Smooth muscle cell (in vitro differentiated cells): ENCODE results near the gene FARSB. TPM values are rescaled to one million over a fixed set of nuclear protein-coding genes. Genes with fewer than 3 reads are reported as not detected.

Experiments
- DNase-seq: peaks from one replicate; lab custom pipeline; 2025; ENCODE audit not compliant: unreplicated experiment; lab: John Stamatoyannopoulos, UW
- H2AFZ ChIP-seq: fragments of 200-600 bp; sonication (generic); 2 replicates; pipeline ENCODE4 v1.6.0; 2016; ENCODE audit warnings: antibody characterized with exemption, low read depth, mild to moderate bottlenecking
- H3F3A ChIP-seq: fragments of 200-600 bp; sonication (generic); 2 replicates; pipeline ENCODE4 v1.6.0; 2017; ENCODE audit warnings: antibody characterized with exemption, low read depth
- H3K27ac ChIP-seq: fragments of 200-600 bp; sonication (generic); 2 replicates; pipeline ENCODE4 v1.5.1; 2016; ENCODE audit warnings: low read depth, mild to moderate bottlenecking
- H3K27me3 ChIP-seq: fragments of 200-600 bp; sonication (generic); 2 replicates; pipeline ENCODE4 v1.6.1; 2016; ENCODE audit warnings: low read depth, mild to moderate bottlenecking
- H3K36me3 ChIP-seq: fragments of 200-600 bp; sonication (generic); 2 replicates; pipeline ENCODE4 v1.5.1; 2016; ENCODE audit warnings: low read depth
- H3K4me1 ChIP-seq: fragments of 200-600 bp; sonication (generic); 2 replicates; pipeline ENCODE4 v1.5.1; 2016; ENCODE audit warnings: low read depth
- H3K4me2 ChIP-seq: fragments of 200-600 bp; sonication (generic); 2 replicates; pipeline ENCODE4 v1.6.0; 2016; ENCODE audit warnings: mild to moderate bottlenecking
- H3K4me3 ChIP-seq: fragments of 200-600 bp; sonication (generic); 2 replicates; pipeline ENCODE4 v1.5.1; 2016; ENCODE audit warnings: mild to moderate bottlenecking
- H3K79me2 ChIP-seq: fragments of 200-600 bp; sonication (generic); 2 replicates; pipeline ENCODE4 v1.6.0; 2016; ENCODE audit warnings: low read depth, mild to moderate bottlenecking
- H3K9ac ChIP-seq: fragments of 200-600 bp; sonication (generic); 2 replicates; pipeline ENCODE4 v1.6.0; 2016; ENCODE audit warnings: low read depth
- H3K9me3 ChIP-seq: fragments of 200-600 bp; sonication (generic); replicated peaks from 2 replicates; pipeline ENCODE4 v1.5.1; 2016; ENCODE audit warnings: low read depth
- H4K20me1 ChIP-seq: fragments of 200-600 bp; sonication (generic); 2 replicates; pipeline ENCODE4 v1.6.0; 2016; ENCODE audit warnings: low read depth
- WGBS: methylation state at CpG from one replicate; pipeline ENCODE4 v1.1.7; 2016; ENCODE audit warnings: low lambda C conversion rate; 5-methylcytosine and 5-hydroxymethylcytosine counted together
- polyA plus RNA-seq: library from polyadenylated mRNA; unstranded; fragments of >200 nt; fragmentation: Nextera tagmentation; extraction: Ambion mirVana; gene quantifications from 2 replicates; pipeline ENCODE4 v1.2.1, GENCODE V29; 2016
- total RNA-seq: library from RNA; depleted of rRNA; stranded (reverse); fragments of >200 nt; gene quantifications from 2 replicates; pipeline ENCODE4 v1.2.3, GENCODE V29; 2014
- TF ChIP-seq, protein P1 (sequence below): fragments of 200-600 bp; sonication (generic); IDR thresholded peaks from 2 replicates; pipeline ENCODE4 v1.5.1; 2017; ENCODE audit warnings: borderline replicate concordance, mild to moderate bottlenecking, antibody characterized with exemption; ENCODE audit not compliant: insufficient read depth, poor library complexity, severe bottlenecking

The FARSB gene
- total and polyA plus RNA-seq, 2 experiments from 2014 or later: 25.7 to 27.0 TPM

GRCh38 chr2:222690564-222691200, 34.8 kb upstream of the FARSB start:
- no peak overlapping the region for H3K9ac ChIP-seq
- H3F3A ChIP-seq: no peaks in the 10 kb centered on the region
- WGBS: 26% methylated on average over 10 of the region's 10 CpGs
- H4K20me1 ChIP-seq: no peaks in the 10 kb centered on the region
- no peaks in the 10 kb centered on the region for H3K9me3 ChIP-seq
- H3K79me2 ChIP-seq: no peaks in the 10 kb centered on the region
- H3K4me3 ChIP-seq: no peak overlapping the region
- H3K27ac ChIP-seq: no peak overlapping the region
- H3K4me2 ChIP-seq: no peak overlapping the region
- no peaks in the 10 kb centered on the region for H3K36me3 ChIP-seq
- peaks cover 7% of the 10 kb centered on the region for H3K4me1 ChIP-seq
- no peaks in the 10 kb centered on the region for H3K27me3 ChIP-seq
- TF ChIP-seq, protein P1, sequence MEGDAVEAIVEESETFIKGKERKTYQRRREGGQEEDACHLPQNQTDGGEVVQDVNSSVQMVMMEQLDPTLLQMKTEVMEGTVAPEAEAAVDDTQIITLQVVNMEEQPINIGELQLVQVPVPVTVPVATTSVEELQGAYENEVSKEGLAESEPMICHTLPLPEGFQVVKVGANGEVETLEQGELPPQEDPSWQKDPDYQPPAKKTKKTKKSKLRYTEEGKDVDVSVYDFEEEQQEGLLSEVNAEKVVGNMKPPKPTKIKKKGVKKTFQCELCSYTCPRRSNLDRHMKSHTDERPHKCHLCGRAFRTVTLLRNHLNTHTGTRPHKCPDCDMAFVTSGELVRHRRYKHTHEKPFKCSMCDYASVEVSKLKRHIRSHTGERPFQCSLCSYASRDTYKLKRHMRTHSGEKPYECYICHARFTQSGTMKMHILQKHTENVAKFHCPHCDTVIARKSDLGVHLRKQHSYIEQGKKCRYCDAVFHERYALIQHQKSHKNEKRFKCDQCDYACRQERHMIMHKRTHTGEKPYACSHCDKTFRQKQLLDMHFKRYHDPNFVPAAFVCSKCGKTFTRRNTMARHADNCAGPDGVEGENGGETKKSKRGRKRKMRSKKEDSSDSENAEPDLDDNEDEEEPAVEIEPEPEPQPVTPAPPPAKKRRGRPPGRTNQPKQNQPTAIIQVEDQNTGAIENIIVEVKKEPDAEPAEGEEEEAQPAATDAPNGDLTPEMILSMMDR: peak; percentile 98
- DNase-seq: peak; percentile 6
- no peak overlapping the region for H2AFZ ChIP-seq

DNA sequence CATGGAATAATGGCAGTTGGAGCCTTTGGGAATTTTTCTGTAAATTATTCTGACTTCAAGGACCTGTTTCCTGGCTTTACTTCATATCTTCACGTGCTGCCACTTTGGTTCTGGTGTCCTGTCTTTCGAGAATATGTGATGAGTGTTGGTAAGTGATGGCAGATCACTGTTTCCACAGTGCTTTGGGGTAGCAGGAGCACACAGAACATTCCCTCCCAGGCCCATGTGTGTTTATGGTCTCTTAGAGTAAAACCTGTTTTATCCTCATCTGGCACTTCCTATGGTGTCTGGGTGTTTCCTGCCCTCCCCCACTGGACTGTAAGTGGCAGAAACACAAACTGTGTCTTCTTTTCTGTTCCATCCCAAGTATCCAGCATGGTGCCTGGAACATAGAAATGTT, 33.4 kb upstream of the FARSB start:
- no peak overlapping the region for H3K4me3 ChIP-seq
- H3F3A ChIP-seq: no peaks in the 10 kb centered on the region
- no peak overlapping the region for H3K9ac ChIP-seq
- H3K4me1 ChIP-seq: peaks cover 7% of the 10 kb centered on the region
- no peak overlapping the region for H2AFZ ChIP-seq
- TF ChIP-seq, protein P1: no peak
- H3K4me2 ChIP-seq: no peak overlapping the region
- no peak for DNase-seq
- H3K9me3 ChIP-seq: no peaks in the 10 kb centered on the region
- H3K79me2 ChIP-seq: no peaks in the 10 kb centered on the region
- no peak overlapping the region for H3K27ac ChIP-seq
- H4K20me1 ChIP-seq: no peaks in the 10 kb centered on the region
- H3K27me3 ChIP-seq: no peaks in the 10 kb centered on the region
- WGBS: 36% methylated on average over 2 of the region's 2 CpGs
- no peaks in the 10 kb centered on the region for H3K36me3 ChIP-seq

GRCh38 chr2:222688917-222689316, 33.0 kb upstream of the FARSB start:
- no peak overlapping the region for H2AFZ ChIP-seq
- TF ChIP-seq, protein P1: no peak
- H3K27ac ChIP-seq: no peak overlapping the region
- H3F3A ChIP-seq: no peaks in the 10 kb centered on the region
- no peaks in the 10 kb centered on the region for H3K27me3 ChIP-seq
- H3K4me3 ChIP-seq: no peak overlapping the region
- H3K4me1 ChIP-seq: peaks cover 7% of the 10 kb centered on the region
- H3K9me3 ChIP-seq: no peaks in the 10 kb centered on the region
- H3K4me2 ChIP-seq: no peak overlapping the region
- DNase-seq: no peak
- H4K20me1 ChIP-seq: no peaks in the 10 kb centered on the region
- no peaks in the 10 kb centered on the region for H3K79me2 ChIP-seq
- H3K36me3 ChIP-seq: no peaks in the 10 kb centered on the region
- no peak overlapping the region for H3K9ac ChIP-seq
- WGBS: 43% methylated on average over 2 of the region's 2 CpGs
